Hepatocyte (in vitro differentiated cells): ENCODE data around the gene OSBPL3.

Experiments used
- CTCF ChIP-seq: fragments of 200-600 bp; sonication (generic); IDR thresholded peaks from 2 replicates; pipeline ENCODE4 v1.5.1; 2016; ENCODE audit warnings: antibody characterized with exemption, mild to moderate bottlenecking; ENCODE audit not compliant: poor library complexity
- EZH2 ChIP-seq: fragments of 200-600 bp; sonication (generic); IDR thresholded peaks from 2 replicates; pipeline ENCODE4 v1.6.1; 2016; ENCODE audit warnings: antibody characterized with exemption, mild to moderate bottlenecking, borderline replicate concordance

- TF ChIP-seq CTCF: no peak
- no peak for TF ChIP-seq EZH2
These were observed 24.7 kb downstream of the OSBPL3 start for GRCh38 chr7:24955313-24955712.
